Spleen (tissue), 11 donors: Measurements from ENCODE around the gene OLA1. TPM values are rescaled to one million over a fixed set of nuclear protein-coding genes. Genes with fewer than 3 reads are reported as not detected.
A peak's percentile ranks its signal among the peaks of the same experiment; 100 is the strongest.

Experiments used
- DNase-seq: peaks from one replicate; pipeline ENCODE4 v3.0.0-alpha.2; 2020
- H3K27ac ChIP-seq, 8 donors: fragments of 200-600 bp; sonication (generic) in 7 of 8; 1 replicate in 4 of 8; 2 replicates in 4 of 8; pipeline versions ENCODE4 v1.5.0 to v1.8.0; 2016 to 2021; ENCODE audit warnings: inconsistent platforms in 4 of 8, mild to moderate bottlenecking in 4 of 8, moderate library complexity in 1 of 8
- H3K27me3 ChIP-seq, 7 donors: fragments of 200-600 bp; sonication (generic) in 6 of 7; replicated peaks in 1 of 7; 1 replicate in 4 of 7; 2 replicates in 3 of 7; pipeline versions ENCODE4 v1.5.0 to v1.8.0; 2016 to 2021; ENCODE audit warnings: inconsistent platforms in 3 of 7, mild to moderate bottlenecking in 1 of 7
- H3K36me3 ChIP-seq, 6 donors: fragments of 200-600 bp; sonication (generic) in 5 of 6; 1 replicate in 4 of 6; 2 replicates in 2 of 6; pipeline versions ENCODE4 v1.5.0 to v1.8.0; 2016 to 2021; ENCODE audit warnings: inconsistent platforms in 2 of 6
- H3K4me1 ChIP-seq, 6 donors: fragments of 200-600 bp; sonication (generic) in 5 of 6; 1 replicate in 3 of 6; 2 replicates in 3 of 6; pipeline versions ENCODE4 v1.5.0 to v1.8.0; 2016 to 2021; ENCODE audit warnings: inconsistent platforms in 3 of 6
- H3K4me3 ChIP-seq, 8 donors: fragments of 200-600 bp; sonication (generic) in 7 of 8; 1 replicate in 4 of 8; 2 replicates in 4 of 8; pipeline versions ENCODE4 v1.5.0 to v1.8.0; 2016 to 2021; ENCODE audit warnings: inconsistent platforms in 4 of 8, mild to moderate bottlenecking in 4 of 8, moderate library complexity in 2 of 8
- H3K9me3 ChIP-seq, 8 donors: fragments of 200-600 bp; sonication (generic) in 7 of 8; 1 replicate in 4 of 8; 2 replicates in 4 of 8; pipeline versions ENCODE4 v1.5.0 to v1.8.0; 2016 to 2021; ENCODE audit warnings: inconsistent platforms in 4 of 8
- CTCF ChIP-seq, 11 experiments: fragments of 200-600 bp in 7 of 11; fragments of 450-650 bp in 4 of 11; sonication (generic) in 4 of 11; IDR thresholded peaks in 8 of 11; conservative IDR thresholded peaks in 3 of 11; 1 replicate in 7 of 11; 2 replicates in 4 of 11; pipeline versions ENCODE4 v1.4.0 to v1.8.0; 2016 to 2021; ENCODE audit warnings: antibody characterized with exemption in 11 of 11, inconsistent platforms in 4 of 11, mild to moderate bottlenecking in 1 of 11
- POLR2A ChIP-seq, 3 donors: fragments of 450-650 bp; IDR thresholded peaks; one replicate each; pipeline ENCODE4 v1.5.1; 2017; ENCODE audit warnings: antibody characterized with exemption in 3 of 3, mild to moderate bottlenecking in 1 of 3
- POLR2AphosphoS5 ChIP-seq, 3 donors: sonication (generic); formaldehyde crosslinking; IDR thresholded peaks; one replicate each; pipeline ENCODE4 v1.5.1; 2017; ENCODE audit warnings: antibody characterized with exemption in 3 of 3
- WGBS, 5 donors: extraction: QIAGEN DNeasy Blood & Tissue Kit in 3 of 5; methylation state at CpG; one replicate each; pipeline versions ENCODE4 v1.1.5 to v1.1.7; 2013 to 2018; 5-methylcytosine and 5-hydroxymethylcytosine counted together
- intact Hi-C: fragments of 100-400 bp; cut with DNase I; formaldehyde crosslinking; loops from one replicate; pipeline ENCODE4 v1.15.0; 2023; ENCODE audit warnings: low total_unique reads
- polyA plus RNA-seq, 3 donors: library from polyadenylated mRNA; stranded (reverse); fragments of 200-250 nt; gene quantifications; one replicate each; pipeline ENCODE4 v1.2.1, GENCODE V29; 2013
- total RNA-seq, 7 donors: library from RNA; depleted of rRNA in 3 of 7; stranded (reverse); fragments of >200 nt in 3 of 7; fragmentation: NEBNext Ultra II Directional in 4 of 7; extraction: Animal tissue kit (Norgen Biotek cat#: 25700) in 4 of 7; gene quantifications; one replicate each; pipeline versions ENCODE4 v1.1.0 to v1.2.1, GENCODE V29; 2016 to 2021
- donor health status: healthy with polysubstance abuse.
- donor health status: DM: no; HTN: no; CAD: no; lungs with moderate emphysema.
- donor health status: DM: no; HTN: no; CAD: no.
- donor health status: Bipolar disorder and iron deficiency.
- donor health status: healthy.
- donor health status: DM: no; HTN: no; CAD: no.
- donor health status: DM: yes; HTN: yes; CAD: no.

The OLA1 gene
- total and polyA plus RNA-seq, 10 donors = 35.0 to 66.0 (median 42.0) TPM

GRCh38 chr2:174158003-174158402 lies 90.3 kb downstream of the OLA1 start:
- Histone ChIP-seq H3K4me1 (peaks cover 0 to 4% (median 0%) of the 10 kb centered on the region in 6 donors), H3K4me3 (no peak overlapping the region), H3K36me3 (peaks cover 0 to 10% (median 0%) of the 10 kb centered on the region in 6 donors), H3K27ac (no peak overlapping the region), H3K9me3 (no peaks in the 10 kb centered on the region), H3K27me3 (no peaks in the 10 kb centered on the region)
- DNase-seq = no peak
- no peak for TF ChIP-seq POLR2A (IDR thresholded peaks at IDR 0.05)
- TF ChIP-seq CTCF (IDR thresholded peaks at IDR 0.05 in 8 of 11, conservative IDR thresholded peaks at IDR 0.05 in 3 of 11) = peak in 7 of 11 experiments; percentile 9 to 40 (median 28)
- no peak for TF ChIP-seq POLR2AphosphoS5 (IDR thresholded peaks at IDR 0.05)
- intact Hi-C loops = no loop called here
- 73 to 80% (median 78%) methylated on average over 3 of the region's 3 CpGs for WGBS, 5 donors

GRCh38 chr2:174157053-174157452 lies 91.3 kb downstream of the OLA1 start:
- Histone ChIP-seq H3K27me3 (no peaks in the 10 kb centered on the region), H3K4me1 (peaks cover 0 to 6% (median 0%) of the 10 kb centered on the region in 6 donors), H3K4me3 (no peak overlapping the region), H3K36me3 (peaks cover 0 to 10% (median 0%) of the 10 kb centered on the region in 6 donors), H3K27ac (no peak overlapping the region), H3K9me3 (no peaks in the 10 kb centered on the region)
- WGBS, 5 donors = 74 to 91% (median 90%) methylated on average over 1 of the region's 1 CpG
- no peak for DNase-seq
- TF ChIP-seq CTCF (IDR thresholded peaks at IDR 0.05 in 8 of 11, conservative IDR thresholded peaks at IDR 0.05 in 3 of 11) = no peak
- no peak for TF ChIP-seq POLR2A (IDR thresholded peaks at IDR 0.05)
- no peak for TF ChIP-seq POLR2AphosphoS5 (IDR thresholded peaks at IDR 0.05)
- intact Hi-C loops = no loop called here

- Histone ChIP-seq H3K27me3 (no peaks in the 10 kb centered on the region), H3K4me1 (peaks cover 0 to 6% (median 0%) of the 10 kb centered on the region in 6 donors), H3K36me3 (peaks cover 0 to 10% (median 0%) of the 10 kb centered on the region in 6 donors), H3K27ac (no peak overlapping the region), H3K9me3 (no peaks in the 10 kb centered on the region), H3K4me3 (no peak overlapping the region)
- 80 to 93% (median 84%) methylated on average over 8 of the region's 8 CpGs for WGBS, 5 donors
- DNase-seq = no peak
- no peak for TF ChIP-seq CTCF (IDR thresholded peaks at IDR 0.05 in 8 of 11, conservative IDR thresholded peaks at IDR 0.05 in 3 of 11)
- no peak for TF ChIP-seq POLR2A (IDR thresholded peaks at IDR 0.05)
- TF ChIP-seq POLR2AphosphoS5 (IDR thresholded peaks at IDR 0.05) = no peak
- intact Hi-C loops = no loop called here
Measured at GRCh38 chr2:174153757-174154680, 94.3 kb downstream of the OLA1 start.

GRCh38 chr2:174149530-174149929 lies 98.8 kb downstream of the OLA1 start:
- Histone ChIP-seq H3K9me3 (no peaks in the 10 kb centered on the region), H3K27me3 (no peaks in the 10 kb centered on the region), H3K36me3 (no peaks in the 10 kb centered on the region), H3K27ac (no peak overlapping the region), H3K4me3 (no peak overlapping the region), H3K4me1 (peaks cover 0 to 6% (median 0%) of the 10 kb centered on the region in 6 donors)
- intact Hi-C loops = no loop called here
- no peak for TF ChIP-seq POLR2AphosphoS5 (IDR thresholded peaks at IDR 0.05)
- TF ChIP-seq CTCF (IDR thresholded peaks at IDR 0.05 in 8 of 11, conservative IDR thresholded peaks at IDR 0.05 in 3 of 11) = no peak
- no peak for TF ChIP-seq POLR2A (IDR thresholded peaks at IDR 0.05)
- 93 to 97% (median 95%) methylated on average over 2 of the region's 2 CpGs for whole genome bisulfite sequencing, 5 donors
- no peak for DNase-seq
